PC-9 (cell line): ENCODE measurements around the gene MRPL52. TPM values are rescaled to one million over a fixed set of nuclear protein-coding genes. Genes with fewer than 3 reads are reported as not detected.

Source experiments
- BruUV-seq: library from RNA; stranded (reverse); fragments of 400-500 nt; replicated peaks from 2 replicates; lab custom pipeline; 2021; lab: Mats Ljungman, UMichigan
- CTCF ChIA-PET: fragments of 300-600 bp; sonication (Branson Sonifier 250); formaldehyde crosslinking; loops from one replicate; lab custom pipeline; 2022; ENCODE audit warnings: antibody characterized with exemption; lab: Charles Lee
- POLR2A ChIA-PET: fragments of 300-600 bp; sonication (Branson Sonifier 250); formaldehyde crosslinking; loops from one replicate; lab custom pipeline; 2022; ENCODE audit warnings: antibody characterized with exemption; ENCODE audit not compliant: unreplicated experiment; lab: Charles Lee
- DNase-seq, 2 experiments: peaks; one replicate each; pipeline versions ENCODE4 v3.0.0 to v3.0.0-alpha.2; 2015 to 2022; ENCODE audit warnings: mixed read lengths in 1 of 2
- H2AFZ ChIP-seq: fragments of 200-600 bp; sonication (generic); 2 replicates; pipeline ENCODE4 v1.8.1; 2017; ENCODE audit warnings: antibody characterized with exemption
- H3F3A ChIP-seq: fragments of 200-600 bp; sonication (generic); 2 replicates; pipeline ENCODE4 v1.8.1; 2017; ENCODE audit warnings: antibody characterized with exemption, mild to moderate bottlenecking, low read depth; ENCODE audit not compliant: insufficient read depth
- H3K27ac ChIP-seq: fragments of 200-600 bp; sonication (generic); 2 replicates; pipeline ENCODE4 v1.6.1; 2016; ENCODE audit warnings: mixed run types
- H3K27me3 ChIP-seq: fragments of 200-600 bp; sonication (generic); 2 replicates; pipeline ENCODE4 v1.6.1; 2016; ENCODE audit warnings: low read depth, mixed run types; ENCODE audit not compliant: insufficient read depth
- H3K36me3 ChIP-seq: fragments of 200-600 bp; sonication (generic); 2 replicates; pipeline ENCODE4 v1.6.1; 2016; ENCODE audit warnings: low read depth, mixed run types
- H3K4me1 ChIP-seq: fragments of 200-600 bp; sonication (generic); replicated peaks from 2 replicates; pipeline ENCODE4 v1.6.1; 2016; ENCODE audit warnings: mixed run types; ENCODE audit not compliant: insufficient read depth
- H3K4me2 ChIP-seq: fragments of 200-600 bp; sonication (generic); 2 replicates; pipeline ENCODE4 v1.6.1; 2017; ENCODE audit warnings: mixed run types
- H3K4me3 ChIP-seq: fragments of 200-600 bp; sonication (generic); 2 replicates; pipeline ENCODE4 v1.6.1; 2016; ENCODE audit warnings: mixed run types
- H3K79me2 ChIP-seq: fragments of 200-600 bp; sonication (generic); 2 replicates; pipeline ENCODE4 v1.6.1; 2017; ENCODE audit warnings: low read depth, mixed run types
- H3K9me2 ChIP-seq: fragments of 200-600 bp; sonication (generic); 2 replicates; pipeline ENCODE4 v1.8.1; 2017; ENCODE audit warnings: mild to moderate bottlenecking; ENCODE audit not compliant: insufficient read depth
- H3K9me3 ChIP-seq: fragments of 200-600 bp; sonication (generic); 2 replicates; pipeline ENCODE4 v1.8.1; 2016; ENCODE audit warnings: low read depth; ENCODE audit not compliant: insufficient read depth
- H4K20me1 ChIP-seq: fragments of 200-600 bp; sonication (generic); 2 replicates; pipeline ENCODE4 v1.8.1; 2017; ENCODE audit not compliant: insufficient read depth
- EZH2 ChIP-seq: fragments of 200-600 bp; sonication (generic); IDR thresholded peaks from 2 replicates; pipeline ENCODE4 v1.8.0; 2017; ENCODE audit warnings: antibody characterized with exemption, low read depth
- intact Hi-C: fragments of 100-400 bp; cut with micrococcal nuclease; formaldehyde crosslinking; loops from one replicate; pipeline ENCODE4 v1.10.0; 2022; ENCODE audit not compliant: unreplicated experiment
- total RNA-seq: library from RNA; stranded (reverse); gene quantifications from 2 replicates; pipeline ENCODE4 v1.2.3, GENCODE V29; 2021
- TF ChIP-seq, protein P1 (sequence below): fragments of 200-600 bp; sonication (generic); conservative IDR thresholded peaks from 2 replicates; pipeline ENCODE4 v1.6.1; 2017; ENCODE audit warnings: mixed run types, antibody characterized with exemption, mild to moderate bottlenecking, moderate library complexity

Gene MRPL52
- total RNA-seq, 1 experiment from 2014 or later, result 76.7 TPM

DNA sequence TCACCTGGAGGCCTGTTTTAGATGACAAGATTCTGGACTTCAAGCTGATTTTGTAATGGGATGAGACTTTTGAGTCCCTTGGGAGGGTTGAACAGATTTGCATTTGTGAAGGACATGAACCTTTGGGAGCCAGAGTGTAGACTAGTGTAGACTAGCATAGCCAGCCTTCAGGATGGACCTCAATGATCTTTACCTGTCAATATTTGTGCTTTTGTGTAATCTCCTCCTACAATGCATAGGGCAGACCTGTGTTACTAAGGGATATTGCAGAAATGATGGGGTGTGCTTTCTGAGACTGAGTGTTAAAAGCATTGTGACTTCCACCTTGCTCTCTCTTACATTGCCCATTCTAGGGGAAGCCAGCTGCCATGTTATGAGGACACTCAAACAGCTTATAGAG lies 32.0 kb downstream of the MRPL52 start:
- Histone ChIP-seq H4K20me1 (no peaks in the 10 kb centered on the region), H3K27ac (no peak overlapping the region), H3K4me1 (no peaks in the 10 kb centered on the region), H2AFZ (no peak overlapping the region), H3K4me2 (no peak overlapping the region), H3K27me3 (no peaks in the 10 kb centered on the region), H3K4me3 (no peak overlapping the region), H3F3A (no peaks in the 10 kb centered on the region), H3K79me2 (no peaks in the 10 kb centered on the region), H3K36me3 (no peaks in the 10 kb centered on the region), H3K9me2 (no peaks in the 10 kb centered on the region), H3K9me3 (no peaks in the 10 kb centered on the region)
- no peak for DNase-seq
- CTCF ChIA-PET, result no interaction called here
- POLR2A ChIA-PET, result interaction anchor here (0.7 kb wide), 1 partner anchor 208 kb away, joined by 6 read pairs; no protein-coding TSS in a partner anchor
- no TSS peak for BruUV-seq
- TF ChIP-seq, protein P1, sequence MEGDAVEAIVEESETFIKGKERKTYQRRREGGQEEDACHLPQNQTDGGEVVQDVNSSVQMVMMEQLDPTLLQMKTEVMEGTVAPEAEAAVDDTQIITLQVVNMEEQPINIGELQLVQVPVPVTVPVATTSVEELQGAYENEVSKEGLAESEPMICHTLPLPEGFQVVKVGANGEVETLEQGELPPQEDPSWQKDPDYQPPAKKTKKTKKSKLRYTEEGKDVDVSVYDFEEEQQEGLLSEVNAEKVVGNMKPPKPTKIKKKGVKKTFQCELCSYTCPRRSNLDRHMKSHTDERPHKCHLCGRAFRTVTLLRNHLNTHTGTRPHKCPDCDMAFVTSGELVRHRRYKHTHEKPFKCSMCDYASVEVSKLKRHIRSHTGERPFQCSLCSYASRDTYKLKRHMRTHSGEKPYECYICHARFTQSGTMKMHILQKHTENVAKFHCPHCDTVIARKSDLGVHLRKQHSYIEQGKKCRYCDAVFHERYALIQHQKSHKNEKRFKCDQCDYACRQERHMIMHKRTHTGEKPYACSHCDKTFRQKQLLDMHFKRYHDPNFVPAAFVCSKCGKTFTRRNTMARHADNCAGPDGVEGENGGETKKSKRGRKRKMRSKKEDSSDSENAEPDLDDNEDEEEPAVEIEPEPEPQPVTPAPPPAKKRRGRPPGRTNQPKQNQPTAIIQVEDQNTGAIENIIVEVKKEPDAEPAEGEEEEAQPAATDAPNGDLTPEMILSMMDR, result no peak
- TF ChIP-seq EZH2, result no peak
- intact Hi-C loops, result no loop called here

DNA sequence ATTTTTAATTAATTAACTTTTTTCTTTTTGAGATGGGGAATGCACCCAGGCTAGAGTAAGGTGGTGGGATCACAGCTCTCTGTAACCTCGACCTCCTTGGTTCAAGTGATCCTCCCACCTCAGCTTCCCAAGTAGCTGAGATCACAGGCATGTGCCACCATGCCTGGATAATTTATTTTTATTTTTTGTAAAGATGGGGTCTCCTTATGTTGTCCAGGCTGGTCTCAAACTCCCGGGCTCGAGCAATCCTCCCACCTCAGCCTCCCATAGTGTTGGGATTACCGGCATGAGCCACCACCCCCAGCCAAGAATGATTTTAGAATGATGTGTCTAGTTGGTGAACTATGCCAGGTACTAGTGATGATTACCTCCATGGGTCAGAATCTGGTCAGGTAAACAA lies 35.3 kb downstream of the MRPL52 start:
- no peak for TF ChIP-seq EZH2
- TF ChIP-seq, protein P1, result no peak
- H3K9me2 ChIP-seq, result no peaks in the 10 kb centered on the region
- H3K27me3 ChIP-seq, result no peaks in the 10 kb centered on the region
- POLR2A ChIA-PET, result no interaction called here
- DNase-seq, result no peak
- CTCF ChIA-PET, result no interaction called here
- no peak overlapping the region for H3K27ac ChIP-seq
- BruUV-seq, result no TSS peak
- intact Hi-C loops, result no loop called here
- no peaks in the 10 kb centered on the region for H3K79me2 ChIP-seq
- H2AFZ ChIP-seq, result no peak overlapping the region
- H3K9me3 ChIP-seq, result no peaks in the 10 kb centered on the region
- no peaks in the 10 kb centered on the region for H4K20me1 ChIP-seq
- H3K4me2 ChIP-seq, result no peak overlapping the region
- H3K4me1 ChIP-seq, result peaks cover 6% of the 10 kb centered on the region; the same call in 1 of the 2 replicates
- no peak overlapping the region for H3K4me3 ChIP-seq
- H3F3A ChIP-seq, result peaks cover 6% of the 10 kb centered on the region
- H3K36me3 ChIP-seq, result no peaks in the 10 kb centered on the region

DNA sequence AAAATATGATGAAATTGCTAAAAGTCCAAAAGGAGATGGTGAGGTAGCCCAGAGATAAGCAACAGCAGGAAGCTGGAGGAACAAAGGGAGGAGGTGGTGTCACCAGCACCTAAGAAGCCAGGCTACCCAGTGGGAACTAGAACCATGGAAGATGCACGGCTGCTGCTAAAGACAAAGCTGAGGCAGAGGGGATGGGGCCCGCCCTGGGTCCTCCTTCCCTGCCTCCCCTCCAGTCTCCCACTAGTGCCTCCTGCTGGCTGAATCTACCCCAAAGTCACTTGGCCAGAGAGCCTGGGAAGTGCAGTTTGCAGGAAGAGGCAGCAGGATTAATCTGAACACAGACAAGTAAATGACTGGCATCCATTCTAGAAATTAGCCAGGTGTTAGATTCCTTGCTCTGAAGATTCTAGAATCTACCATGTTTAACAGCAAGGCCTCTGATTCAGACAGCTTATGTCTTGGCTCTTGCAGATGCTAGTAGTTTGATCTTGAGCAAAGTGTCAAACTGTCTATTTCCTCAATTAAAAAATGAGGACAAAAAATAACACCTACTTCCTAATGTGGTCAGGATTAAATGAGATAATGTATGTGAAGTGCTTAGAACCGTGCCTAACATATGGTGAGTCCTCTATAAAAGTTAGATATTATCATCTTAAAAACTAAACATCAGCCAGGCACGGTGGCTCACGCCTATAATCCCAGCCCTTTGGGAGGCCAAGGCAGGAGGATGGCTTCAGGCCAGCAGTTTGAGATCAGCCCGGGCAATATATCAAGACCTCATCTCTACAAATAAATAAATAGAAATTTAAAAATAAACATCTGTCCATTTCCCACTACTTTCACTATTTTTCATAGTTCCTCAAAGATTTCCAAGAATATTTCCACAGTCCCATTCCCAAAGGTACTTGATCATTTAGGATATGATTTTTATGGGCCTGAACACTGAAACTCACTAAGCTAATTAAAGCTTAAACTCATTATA lies 36.0 kb downstream of the MRPL52 start:
- POLR2A ChIA-PET, result no interaction called here
- BruUV-seq, result no TSS peak
- no peak for TF ChIP-seq EZH2
- H4K20me1 ChIP-seq, result no peaks in the 10 kb centered on the region
- H3F3A ChIP-seq, result peaks cover 13% of the 10 kb centered on the region
- no peak overlapping the region for H3K27ac ChIP-seq
- CTCF ChIA-PET, result interaction anchor here (0.6 kb wide), 1 partner anchor 296 kb away, joined by 3 read pairs; no protein-coding TSS in a partner anchor
- H3K9me2 ChIP-seq, result no peaks in the 10 kb centered on the region
- H3K4me2 ChIP-seq, result no peak overlapping the region
- DNase-seq, result no peak
- no peaks in the 10 kb centered on the region for H3K36me3 ChIP-seq
- H3K4me1 ChIP-seq, result peaks cover 13% of the 10 kb centered on the region
- intact Hi-C loops, result no loop called here
- no peaks in the 10 kb centered on the region for H3K79me2 ChIP-seq
- H3K9me3 ChIP-seq, result no peaks in the 10 kb centered on the region
- H3K27me3 ChIP-seq, result no peaks in the 10 kb centered on the region
- no peak overlapping the region for H3K4me3 ChIP-seq
- H2AFZ ChIP-seq, result no peak overlapping the region
